H1 (cell line): ENCODE measurements around the gene PBX3. TPM values are rescaled to one million over a fixed set of nuclear protein-coding genes. Genes with fewer than 3 reads are reported as not detected.
A peak's percentile ranks its signal among the peaks of the same experiment; 100 is the strongest.

Experiments used
- CTCF ChIA-PET: fragments of 300-600 bp; sonication (Branson Sonifier 250); formaldehyde crosslinking; loops from one replicate; lab custom pipeline; 2021; ENCODE audit not compliant: partially characterized antibody; lab: Charles Lee
- POLR2A ChIA-PET: fragments of 300-600 bp; sonication (Branson Sonifier 250); formaldehyde crosslinking; loops from one replicate; lab custom pipeline; 2021; ENCODE audit warnings: inconsistent platforms; ENCODE audit not compliant: partially characterized antibody; lab: Charles Lee
- DNase-seq, 2 experiments: peaks; one replicate each; pipeline versions ENCODE4 v3.0.0 to v3.0.0-alpha.2; 2010 to 2022; ENCODE audit warnings: low spot score in 2 of 2, low read depth in 1 of 2, mixed read lengths in 1 of 2
- FAIRE-seq: peaks from 2 replicates; lab custom pipeline; 2011; peaks lifted over from hg19 to GRCh38; lab: Jason Lieb, UNC
- H2AFZ ChIP-seq: 2 replicates; pipeline ENCODE4 v1.8.1; 2012; ENCODE audit warnings: low read length, inconsistent platforms
- H2AK5ac ChIP-seq: 2 replicates; pipeline ENCODE4 v1.6.1; 2013; ENCODE audit warnings: low read depth, low read length
- H2BK120ac ChIP-seq: replicated peaks from 2 replicates; pipeline ENCODE3; 2013; ENCODE audit warnings: low read depth, low read length, inconsistent platforms
- H2BK12ac ChIP-seq: 2 replicates; pipeline ENCODE4 v1.6.1; 2013; ENCODE audit warnings: low read depth, low read length
- H2BK15ac ChIP-seq: 2 replicates; pipeline ENCODE4 v1.6.1; 2013; ENCODE audit warnings: low read length
- H2BK20ac ChIP-seq: 2 replicates; pipeline ENCODE4 v1.6.1; 2013; ENCODE audit warnings: low read length
- H2BK5ac ChIP-seq: 2 replicates; pipeline ENCODE4 v1.6.1; 2013; ENCODE audit warnings: low read depth, low read length
- H3K14ac ChIP-seq: 2 replicates; pipeline ENCODE4 v1.6.1; 2013; ENCODE audit warnings: inconsistent platforms; ENCODE audit not compliant: insufficient read length
- H3K18ac ChIP-seq: 2 replicates; pipeline ENCODE4 v1.6.1; 2013; ENCODE audit warnings: low read length; ENCODE audit errors: extremely low read depth
- H3K23ac ChIP-seq: 2 replicates; pipeline ENCODE4 v1.6.1; 2013; ENCODE audit warnings: inconsistent platforms; ENCODE audit not compliant: insufficient read length
- H3K23me2 ChIP-seq: 2 replicates; pipeline ENCODE4 v1.6.1; 2013; ENCODE audit warnings: low read depth, low read length
- H3K27ac ChIP-seq: 2 replicates; pipeline ENCODE4 v1.6.1; 2011; ENCODE audit warnings: low read depth, low read length, inconsistent platforms
- H3K27me3 ChIP-seq, 4 experiments: replicated peaks in 1 of 4; 1 replicate in 1 of 4; 2 replicates in 3 of 4; pipeline versions ENCODE4 v1.6.1 to v1.8.1; 2011 to 2013; ENCODE audit warnings: low read length in 3 of 4, mild to moderate bottlenecking in 3 of 4, inconsistent platforms in 2 of 4, mixed read lengths in 2 of 4, moderate library complexity in 1 of 4; ENCODE audit not compliant: control insufficient read depth in 3 of 4, insufficient read depth in 3 of 4; ENCODE audit errors: extremely low read depth in 1 of 4
- H3K36me3 ChIP-seq, 4 experiments: 2 replicates each; pipeline versions ENCODE4 v1.6.1 to v1.8.1; 2011 to 2013; ENCODE audit warnings: mild to moderate bottlenecking in 4 of 4, low read length in 3 of 4, moderate library complexity in 2 of 4, control low read depth in 1 of 4, inconsistent platforms in 1 of 4; ENCODE audit not compliant: insufficient read depth in 4 of 4, control insufficient read depth in 2 of 4
- H3K4ac ChIP-seq: replicated peaks from 2 replicates; pipeline ENCODE3; 2013; ENCODE audit warnings: low read length, low read depth, mixed read lengths, inconsistent platforms; ENCODE audit not compliant: insufficient read length
- H3K4me1 ChIP-seq, 4 experiments: replicated peaks in 1 of 4; 1 replicate in 1 of 4; 2 replicates in 3 of 4; pipeline versions ENCODE4 v1.6.1 to v1.8.1; 2011 to 2013; ENCODE audit warnings: low read length in 3 of 4, inconsistent platforms in 2 of 4, mixed read lengths in 1 of 4; ENCODE audit not compliant: insufficient read depth in 4 of 4, control insufficient read depth in 3 of 4
- H3K4me2 ChIP-seq, 2 experiments: 2 replicates each; pipeline versions ENCODE4 v1.6.1 to v1.8.1; 2011 to 2013; ENCODE audit warnings: low read depth in 2 of 2, low read length in 2 of 2, control low read depth in 1 of 2, inconsistent platforms in 1 of 2, mild to moderate bottlenecking in 1 of 2; ENCODE audit not compliant: insufficient read depth in 1 of 2
- H3K4me3 ChIP-seq, 4 experiments: fragments of 200-600, 300-600 bp in 1 of 4; sonication (generic), shearing (Covaris generic), sonication (Bioruptor Twin) in 1 of 4; 2 replicates each; pipeline versions ENCODE4 v1.5.1 to v1.8.1; 2011 to 2016; ENCODE audit warnings: low read length in 4 of 4, low read depth in 3 of 4, control low read depth in 2 of 4, inconsistent platforms in 2 of 4, mild to moderate bottlenecking in 2 of 4, mixed read lengths in 1 of 4, moderate library complexity in 1 of 4; ENCODE audit not compliant: insufficient read depth in 2 of 4; ENCODE audit errors: extremely low read depth in 1 of 4
- H3K56ac ChIP-seq: replicated peaks from 2 replicates; pipeline ENCODE3; 2013; ENCODE audit warnings: low read depth, mild to moderate bottlenecking, mixed read lengths, low read length, inconsistent platforms; ENCODE audit not compliant: insufficient read length
- H3K79me1 ChIP-seq: 2 replicates; pipeline ENCODE4 v1.6.1; 2013; ENCODE audit warnings: low read depth, low read length, control low read depth
- H3K79me2 ChIP-seq, 2 experiments: 2 replicates each; pipeline versions ENCODE4 v1.6.1 to v1.8.1; 2012 to 2013; ENCODE audit warnings: low read length in 2 of 2, mild to moderate bottlenecking in 2 of 2, inconsistent platforms in 1 of 2; ENCODE audit not compliant: insufficient read depth in 2 of 2, control insufficient read depth in 1 of 2
- H3K9ac ChIP-seq, 4 experiments: replicated peaks in 1 of 4; 1 replicate in 1 of 4; 2 replicates in 3 of 4; pipeline versions ENCODE4 v1.6.1 to v1.8.1; 2011 to 2013; ENCODE audit warnings: low read depth in 3 of 4, low read length in 3 of 4, control low read depth in 2 of 4, mild to moderate bottlenecking in 2 of 4, moderate library complexity in 2 of 4, inconsistent platforms in 1 of 4; ENCODE audit errors: extremely low read depth in 1 of 4
- H3K9me3 ChIP-seq, 2 experiments: 2 replicates each; pipeline versions ENCODE4 v1.6.1 to v1.8.1; 2012 to 2013; ENCODE audit warnings: mild to moderate bottlenecking in 2 of 2, moderate library complexity in 2 of 2, control low read depth in 1 of 2, inconsistent platforms in 1 of 2, low read depth in 1 of 2, low read length in 1 of 2, mixed read lengths in 1 of 2; ENCODE audit not compliant: insufficient read depth in 2 of 2
- H4K20me1 ChIP-seq, 2 experiments: replicated peaks in 1 of 2; 2 replicates each; pipeline versions ENCODE3 to v1.8.1; 2011 to 2013; ENCODE audit warnings: inconsistent platforms in 2 of 2, low read length in 2 of 2, mild to moderate bottlenecking in 1 of 2; ENCODE audit not compliant: insufficient read depth in 2 of 2, control insufficient read depth in 1 of 2
- H4K5ac ChIP-seq: 2 replicates; pipeline ENCODE4 v1.6.1; 2013; ENCODE audit warnings: low read length, low read depth, mixed read lengths, inconsistent platforms; ENCODE audit not compliant: insufficient read length
- H4K8ac ChIP-seq: 2 replicates; pipeline ENCODE4 v1.8.0; 2013; ENCODE audit warnings: mild to moderate bottlenecking, moderate library complexity, low read length, inconsistent platforms; ENCODE audit not compliant: insufficient read depth; ENCODE audit errors: extremely low read depth
- H4K91ac ChIP-seq: replicated peaks from 2 replicates; pipeline ENCODE3; 2013; ENCODE audit warnings: low read length, mixed read lengths, inconsistent platforms; ENCODE audit not compliant: insufficient read length
- ASH2L ChIP-seq: fragments of 200-600, 300-600 bp; sonication (generic); IDR thresholded peaks from one replicate; pipeline ENCODE4 v1.7.1; 2017; ENCODE audit warnings: low read length
- GABPA ChIP-seq: IDR thresholded peaks from 2 replicates; pipeline ENCODE4 v1.6.1; 2011; ENCODE audit warnings: mild to moderate bottlenecking, low read length, moderate library complexity, borderline replicate concordance; ENCODE audit not compliant: insufficient read depth
- HDAC2 ChIP-seq, 2 experiments: fragments of 300-600 bp in 1 of 2; sonication (generic) in 1 of 2; IDR thresholded peaks; 2 replicates each; pipeline ENCODE4 v1.6.1; 2011 to 2012; ENCODE audit warnings: low read depth in 2 of 2, low read length in 2 of 2, mild to moderate bottlenecking in 2 of 2, moderate library complexity in 2 of 2, borderline replicate concordance in 1 of 2, inconsistent platforms in 1 of 2
- PHF8 ChIP-seq: fragments of 200-600 bp; sonication (generic); conservative IDR thresholded peaks from 2 replicates; pipeline ENCODE4 v1.7.1; 2012; ENCODE audit warnings: low read depth, mild to moderate bottlenecking, inconsistent platforms, low read length, moderate library complexity
- WGBS, 2 experiments: shearing (Covaris generic) in 1 of 2; methylation state at CpG; one replicate each; pipeline versions ENCODE4 v1.1.6 to v1.1.7; 2013 to 2015; ENCODE audit warnings: low lambda C conversion rate in 2 of 2, mixed read lengths in 2 of 2, inconsistent platforms in 1 of 2, low coverage in 1 of 2, missing lambda C conversion rate in 1 of 2; ENCODE audit not compliant: insufficient replicate concordance in 2 of 2, insufficient coverage in 1 of 2, insufficient read length in 1 of 2; ENCODE audit errors: extremely low coverage in 1 of 2, missing lambda C conversion rate in 1 of 2; 5-methylcytosine and 5-hydroxymethylcytosine counted together
- polyA plus RNA-seq, 7 experiments: library from polyadenylated mRNA; depleted of rRNA in 3 of 7; stranded (reverse) in 5 of 7; unstranded in 2 of 7; fragments of >200 nt in 5 of 7; fragments of 200-250 nt in 2 of 7; gene quantifications; 1 replicate in 5 of 7; 2 replicates in 1 of 7; 4 replicates in 1 of 7; pipeline versions ENCODE4 v1.2.1 to v1.2.3, GENCODE V29; 2011 to 2013; ENCODE audit warnings: missing spikeins in 2 of 7, mixed read lengths in 2 of 7
- total RNA-seq: library from RNA; stranded (reverse); fragmentation: NEBNext Ultra II Directional; extraction: Animal tissue kit (Norgen Biotek cat#: 25700); gene quantifications from 2 replicates; pipeline ENCODE4 v1.2.1, GENCODE V29; 2021

The PBX3 gene
- total and polyA plus RNA-seq, 2 of the 8 experiments (the other 6 are each of a cell fraction or from before 2014, with no cell fraction given): 22.7 to 44.3 TPM

- H4K91ac ChIP-seq: no peak overlapping the region
- FAIRE-seq: no peak
- H3K9ac ChIP-seq: no peak overlapping the region
- TF ChIP-seq ASH2L: no peak
- TF ChIP-seq GABPA: no peak
- no peak for TF ChIP-seq HDAC2 (IDR thresholded peaks at IDR 0.05; ENCODE audit: borderline replicate concordance in 1 of 2, low read depth in 2 of 2, low read length in 2 of 2)
- no peak for TF ChIP-seq PHF8
- H2BK120ac ChIP-seq: no peak overlapping the region
- peaks cover 4 to 12% (median 7%) of the 10 kb centered on the region in 4 experiments; a peak in 4 of 7 replicates for H3K4me1 ChIP-seq
- CTCF ChIA-PET: interaction anchor here (0.6 to 1.7 kb wide), 5 partner anchors 11 to 767 kb away, joined by 3 to 4 read pairs (median 3); no protein-coding TSS in a partner anchor
- no peaks in the 10 kb centered on the region for H3K79me1 ChIP-seq
- H2BK20ac ChIP-seq: no peak overlapping the region
- no peaks in the 10 kb centered on the region for H4K20me1 ChIP-seq
- POLR2A ChIA-PET: interaction anchor here (1.1 to 1.6 kb wide), 2 partner anchors 12 to 889 kb away, joined by 3 to 6 read pairs; no protein-coding TSS in a partner anchor
- H3K27me3 ChIP-seq: no peaks in the 10 kb centered on the region
- peaks cover 0 to 21% of the 10 kb centered on the region in 2 experiments; a peak in 2 of 4 replicates for H3K79me2 ChIP-seq
- H3K9me3 ChIP-seq: no peaks in the 10 kb centered on the region
- no peak overlapping the region for H3K18ac ChIP-seq
- H3K36me3 ChIP-seq: peaks cover 0 to 13% (median 1%) of the 10 kb centered on the region in 4 experiments; a peak in 1 of 8 replicates
- H3K56ac ChIP-seq: no peak overlapping the region
- 71% methylated on average over 1 of the region's 1 CpG; no CpG with 5 or more reads in 1 of the 2 experiments for WGBS, 2 experiments
- no peak overlapping the region for H2BK5ac ChIP-seq
- H2BK12ac ChIP-seq: no peak overlapping the region
- no peak overlapping the region for H2BK15ac ChIP-seq
- no peak overlapping the region for H3K4ac ChIP-seq
- H4K5ac ChIP-seq: no peak overlapping the region
- peak overlapping the region in 1 of 2 experiments; percentile 68; a peak in 2 of 4 replicates for H3K4me2 ChIP-seq
- H3K23me2 ChIP-seq: peaks cover 15% of the 10 kb centered on the region
- H3K14ac ChIP-seq: no peak overlapping the region
- no peak overlapping the region for H3K4me3 ChIP-seq
- no peak for DNase-seq
- H4K8ac ChIP-seq: no peak overlapping the region
- H3K27ac ChIP-seq: no peak overlapping the region
- H2AFZ ChIP-seq: no peak overlapping the region
- no peak overlapping the region for H3K23ac ChIP-seq
- H2AK5ac ChIP-seq: no peak overlapping the region
These were observed 2.2 kb upstream of the PBX3 start for GRCh38 chr9:125745018-125745417.
